Measurements from ENCODE around the gene HEXA.

DNA sequence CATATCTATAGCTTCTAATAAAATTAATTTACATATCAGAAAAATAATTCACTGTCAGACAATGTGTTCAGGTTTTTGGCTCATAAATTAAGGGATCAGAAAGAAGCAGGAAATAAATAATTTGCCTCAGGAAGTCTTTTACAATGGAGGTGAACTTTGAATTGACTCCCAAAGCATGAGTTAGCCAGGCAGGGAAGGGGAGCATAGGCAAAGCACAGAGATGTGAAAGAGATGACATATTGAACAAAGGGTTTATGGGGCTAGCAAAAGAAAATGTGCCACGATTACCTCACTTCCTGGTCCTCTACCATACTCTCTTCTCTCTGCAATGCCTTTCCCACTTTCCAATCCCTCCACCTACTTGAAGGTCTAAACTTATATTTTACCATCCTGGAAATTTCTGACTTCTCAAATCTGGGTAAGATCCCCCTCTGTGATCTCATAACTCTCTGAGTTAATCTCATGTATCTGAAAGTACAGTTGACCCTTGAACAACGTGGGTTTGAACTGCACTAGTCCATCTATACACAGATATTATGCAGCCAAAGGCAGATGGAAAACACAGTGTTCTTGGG, 4.1 kb upstream of the HEXA start:
- TF ChIP-seq ELF4 (IDR thresholded peaks at IDR 0.05): no peak
- TF ChIP-seq SP1 (IDR thresholded peaks at IDR 0.05): no peak
- TF ChIP-seq NFRKB (IDR thresholded peaks at IDR 0.05): no peak
- TF ChIP-seq FOXK2 (IDR thresholded peaks at IDR 0.05): no peak
- TF ChIP-seq ARNT (IDR thresholded peaks at IDR 0.05): no peak
- TF ChIP-seq SUZ12 (IDR thresholded peaks at IDR 0.05): no peak

All from HEK293T (cell line).